K562 (cell line): Measurements from ENCODE around the gene TMPRSS9. TPM values are rescaled to one million over a fixed set of nuclear protein-coding genes. Genes with fewer than 3 reads are reported as not detected.

ENCODE experiments used
- ATF7 ChIP-seq: fragments of 450-650 bp; IDR thresholded peaks from 2 replicates; pipeline ENCODE4 v1.7.1; 2014; ENCODE audit warnings: mild to moderate bottlenecking, moderate library complexity
- CBFB ChIP-seq: sonication (generic); formaldehyde crosslinking; IDR thresholded peaks from 2 replicates; pipeline ENCODE4 v1.4.0; 2020; ENCODE audit warnings: mild to moderate bottlenecking, missing genetic modification reagents
- GMEB1 ChIP-seq: fragments of 250-450 bp; sonication (Bioruptor Pico); IDR thresholded peaks from 2 replicates; pipeline ENCODE4 v1.4.0; 2020; ENCODE audit warnings: mild to moderate bottlenecking
- NBN ChIP-seq: fragments of 450-650 bp; IDR thresholded peaks from 2 replicates; pipeline ENCODE4 v1.6.1; 2016; ENCODE audit warnings: low read depth, mild to moderate bottlenecking
- NFIC ChIP-seq: fragments of 450-650 bp; IDR thresholded peaks from 2 replicates; pipeline ENCODE4 v1.6.1; 2017; ENCODE audit warnings: mild to moderate bottlenecking, inconsistent platforms
- SLC30A9 ChIP-seq: fragments of 250-450 bp; sonication (Bioruptor Pico); IDR thresholded peaks from 2 replicates; pipeline ENCODE4 v1.8.0; 2022; ENCODE audit warnings: mild to moderate bottlenecking, moderate library complexity
- THAP12 ChIP-seq: fragments of 250-450 bp; sonication (Bioruptor Pico); IDR thresholded peaks from 2 replicates; pipeline ENCODE4 v1.9.0; 2021; ENCODE audit warnings: mild to moderate bottlenecking, inconsistent platforms
- ZNF277 ChIP-seq: fragments of 250-450 bp; sonication (Bioruptor Pico); IDR thresholded peaks from 2 replicates; pipeline ENCODE4 v1.8.0; 2022; ENCODE audit warnings: inconsistent platforms, mild to moderate bottlenecking, moderate library complexity, borderline replicate concordance
- ZNF830 ChIP-seq: fragments of 250-450 bp; sonication (Bioruptor Pico); IDR thresholded peaks from 2 replicates; pipeline ENCODE4 v1.5.0; 2021; ENCODE audit warnings: mild to moderate bottlenecking
- polyA plus RNA-seq, 8 experiments: library from polyadenylated mRNA; depleted of rRNA in 4 of 8; stranded (reverse) in 5 of 8; unstranded in 3 of 8; fragments of >200 nt; fragmentation: Nextera tagmentation in 2 of 8; fragmentation: Illumina TruSeq in 1 of 8; extraction: Ambion mirVana in 2 of 8; extraction: Trizol in 1 of 8; gene quantifications; 2 replicates each; pipeline versions ENCODE4 v1.2.1 to v1.2.3, GENCODE V29; 2011 to 2014; ENCODE audit warnings: inconsistent platforms in 1 of 8, missing spikeins in 1 of 8
- total RNA-seq, 7 experiments: library from RNA; depleted of rRNA in 6 of 7; stranded (reverse); fragments of >200 nt in 6 of 7; fragmentation: Illumina TruSeq in 2 of 7; extraction: Trizol in 2 of 7; gene quantifications; 2 replicates each; pipeline versions ENCODE4 v1.2.1 to v1.2.3, GENCODE V29; 2011 to 2021; ENCODE audit warnings: low replicate concordance in 1 of 7
- TF ChIP-seq, protein P1 (sequence below): IDR thresholded peaks from 2 replicates; pipeline ENCODE4 v1.6.1; 2012; ENCODE audit warnings: low read depth, low read length, improper control_type of control experiment, borderline replicate concordance
- TF ChIP-seq, protein P2 (sequence below): fragments of 200-800 bp; sonication (Bioruptor generic); IDR thresholded peaks from 2 replicates; pipeline ENCODE4 v1.6.1; 2016; ENCODE audit warnings: missing genetic modification characterization, missing compliant biosample characterization
- TF ChIP-seq, protein P3 (sequence below): fragments of 450-650 bp; IDR thresholded peaks from 2 replicates; pipeline ENCODE4 v1.6.1; 2016; ENCODE audit warnings: low read depth, mild to moderate bottlenecking, moderate library complexity

The TMPRSS9 gene
- total and polyA plus RNA-seq, 9 of the 15 experiments (the other 6 are each of a cell fraction or from before 2014, with no cell fraction given), result 0.01 to 0.03 TPM; not detected in 7

DNA sequence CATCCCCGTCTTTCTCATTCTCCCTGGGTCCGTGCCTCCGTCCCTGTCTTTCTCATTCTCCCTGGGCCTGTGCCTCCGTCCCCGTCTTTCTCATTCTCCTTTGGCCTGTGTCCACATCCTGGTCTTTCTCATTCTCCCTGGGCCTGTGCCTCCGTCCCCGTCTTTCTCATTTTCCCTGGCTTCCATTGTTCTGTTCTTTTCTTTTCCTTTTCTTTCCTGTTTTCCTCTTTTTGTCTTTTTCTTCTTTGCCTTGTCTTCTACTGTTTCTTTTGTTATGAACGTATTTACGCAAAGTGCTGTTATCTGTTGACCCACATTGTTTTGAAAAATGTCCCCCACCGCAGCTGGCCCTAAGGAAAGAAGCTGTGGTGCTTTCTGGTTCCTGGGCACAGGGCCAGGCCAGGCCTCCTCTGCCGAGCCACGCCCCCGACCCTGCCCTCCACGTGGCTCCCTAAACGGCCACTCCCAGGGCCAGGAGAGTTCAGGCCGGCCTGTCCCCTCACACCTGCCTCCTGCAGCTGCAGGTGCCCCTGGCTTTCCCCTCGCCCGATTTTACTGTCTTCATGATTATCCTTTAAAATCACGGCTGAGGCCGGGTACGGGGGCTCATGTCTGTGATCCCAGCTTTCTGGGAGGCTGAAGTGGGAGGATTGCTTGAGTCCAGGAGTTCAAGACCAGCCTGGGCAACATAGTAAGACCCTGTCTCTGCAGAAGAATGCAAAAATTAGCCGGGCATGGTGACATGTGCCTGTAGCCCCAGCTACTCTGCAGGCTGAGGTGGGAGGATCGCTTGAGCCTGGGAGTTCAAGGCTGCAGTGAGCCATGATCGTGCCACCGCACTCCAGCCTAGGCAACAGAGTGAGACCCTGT, 14.0 kb upstream of the TMPRSS9 start (continued):
- TF ChIP-seq ZNF830 (CRISPR knock-in tag) (no peak), SLC30A9 (CRISPR knock-in tag) (no peak), THAP12 (CRISPR knock-in tag) (no peak), ZNF277 (CRISPR knock-in tag) (no peak), NFIC (peak; percentile 98), NBN (peak; percentile 87), GMEB1 (CRISPR knock-in tag) (no peak), CBFB (CRISPR knock-in tag) (no peak), ATF7 (peak; percentile 50; the same call in 1 of the 2 replicates)
- TF ChIP-seq, protein P1, sequence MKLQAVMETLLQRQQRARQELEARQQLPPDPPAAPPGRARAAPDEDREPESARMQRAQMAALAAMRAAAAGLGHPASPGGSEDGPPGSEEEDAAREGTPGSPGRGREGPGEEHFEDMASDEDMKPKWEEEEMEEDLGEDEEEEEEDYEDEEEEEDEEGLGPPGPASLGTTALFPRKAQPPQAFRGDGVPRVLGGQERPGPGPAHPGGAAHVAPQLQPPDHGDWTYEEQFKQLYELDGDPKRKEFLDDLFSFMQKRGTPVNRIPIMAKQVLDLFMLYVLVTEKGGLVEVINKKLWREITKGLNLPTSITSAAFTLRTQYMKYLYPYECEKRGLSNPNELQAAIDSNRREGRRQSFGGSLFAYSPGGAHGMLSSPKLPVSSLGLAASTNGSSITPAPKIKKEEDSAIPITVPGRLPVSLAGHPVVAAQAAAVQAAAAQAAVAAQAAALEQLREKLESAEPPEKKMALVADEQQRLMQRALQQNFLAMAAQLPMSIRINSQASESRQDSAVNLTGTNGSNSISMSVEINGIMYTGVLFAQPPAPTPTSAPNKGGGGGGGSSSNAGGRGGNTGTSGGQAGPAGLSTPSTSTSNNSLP, result no peak
- TF ChIP-seq, protein P2, sequence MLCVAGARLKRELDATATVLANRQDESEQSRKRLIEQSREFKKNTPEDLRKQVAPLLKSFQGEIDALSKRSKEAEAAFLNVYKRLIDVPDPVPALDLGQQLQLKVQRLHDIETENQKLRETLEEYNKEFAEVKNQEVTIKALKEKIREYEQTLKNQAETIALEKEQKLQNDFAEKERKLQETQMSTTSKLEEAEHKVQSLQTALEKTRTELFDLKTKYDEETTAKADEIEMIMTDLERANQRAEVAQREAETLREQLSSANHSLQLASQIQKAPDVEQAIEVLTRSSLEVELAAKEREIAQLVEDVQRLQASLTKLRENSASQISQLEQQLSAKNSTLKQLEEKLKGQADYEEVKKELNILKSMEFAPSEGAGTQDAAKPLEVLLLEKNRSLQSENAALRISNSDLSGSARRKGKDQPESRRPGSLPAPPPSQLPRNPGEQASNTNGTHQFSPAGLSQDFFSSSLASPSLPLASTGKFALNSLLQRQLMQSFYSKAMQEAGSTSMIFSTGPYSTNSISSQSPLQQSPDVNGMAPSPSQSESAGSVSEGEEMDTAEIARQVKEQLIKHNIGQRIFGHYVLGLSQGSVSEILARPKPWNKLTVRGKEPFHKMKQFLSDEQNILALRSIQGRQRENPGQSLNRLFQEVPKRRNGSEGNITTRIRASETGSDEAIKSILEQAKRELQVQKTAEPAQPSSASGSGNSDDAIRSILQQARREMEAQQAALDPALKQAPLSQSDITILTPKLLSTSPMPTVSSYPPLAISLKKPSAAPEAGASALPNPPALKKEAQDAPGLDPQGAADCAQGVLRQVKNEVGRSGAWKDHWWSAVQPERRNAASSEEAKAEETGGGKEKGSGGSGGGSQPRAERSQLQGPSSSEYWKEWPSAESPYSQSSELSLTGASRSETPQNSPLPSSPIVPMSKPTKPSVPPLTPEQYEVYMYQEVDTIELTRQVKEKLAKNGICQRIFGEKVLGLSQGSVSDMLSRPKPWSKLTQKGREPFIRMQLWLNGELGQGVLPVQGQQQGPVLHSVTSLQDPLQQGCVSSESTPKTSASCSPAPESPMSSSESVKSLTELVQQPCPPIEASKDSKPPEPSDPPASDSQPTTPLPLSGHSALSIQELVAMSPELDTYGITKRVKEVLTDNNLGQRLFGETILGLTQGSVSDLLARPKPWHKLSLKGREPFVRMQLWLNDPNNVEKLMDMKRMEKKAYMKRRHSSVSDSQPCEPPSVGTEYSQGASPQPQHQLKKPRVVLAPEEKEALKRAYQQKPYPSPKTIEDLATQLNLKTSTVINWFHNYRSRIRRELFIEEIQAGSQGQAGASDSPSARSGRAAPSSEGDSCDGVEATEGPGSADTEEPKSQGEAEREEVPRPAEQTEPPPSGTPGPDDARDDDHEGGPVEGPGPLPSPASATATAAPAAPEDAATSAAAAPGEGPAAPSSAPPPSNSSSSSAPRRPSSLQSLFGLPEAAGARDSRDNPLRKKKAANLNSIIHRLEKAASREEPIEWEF (CRISPR knock-in tag), result no peak
- TF ChIP-seq, protein P3, sequence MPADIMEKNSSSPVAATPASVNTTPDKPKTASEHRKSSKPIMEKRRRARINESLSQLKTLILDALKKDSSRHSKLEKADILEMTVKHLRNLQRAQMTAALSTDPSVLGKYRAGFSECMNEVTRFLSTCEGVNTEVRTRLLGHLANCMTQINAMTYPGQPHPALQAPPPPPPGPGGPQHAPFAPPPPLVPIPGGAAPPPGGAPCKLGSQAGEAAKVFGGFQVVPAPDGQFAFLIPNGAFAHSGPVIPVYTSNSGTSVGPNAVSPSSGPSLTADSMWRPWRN, result no peak
